Breast epithelium (tissue), 3 donors: Measurements from ENCODE around the gene HBA1.

ENCODE experiments used
- POLR2A ChIP-seq: fragments of 450-650 bp; IDR thresholded peaks from one replicate; pipeline ENCODE4 v1.6.1; 2016; ENCODE audit warnings: antibody characterized with exemption, mild to moderate bottlenecking, moderate library complexity
- POLR2AphosphoS5 ChIP-seq, 3 donors: sonication (generic); formaldehyde crosslinking; IDR thresholded peaks; one replicate each; pipeline ENCODE4 v1.6.1; 2017; ENCODE audit warnings: antibody characterized with exemption in 3 of 3
- TF ChIP-seq, protein P1 (sequence below), 3 donors: fragments of 450-650 bp; IDR thresholded peaks; one replicate each; pipeline ENCODE4 v1.5.1; 2016 to 2017; ENCODE audit warnings: antibody characterized with exemption in 3 of 3, mild to moderate bottlenecking in 3 of 3, moderate library complexity in 3 of 3

DNA sequence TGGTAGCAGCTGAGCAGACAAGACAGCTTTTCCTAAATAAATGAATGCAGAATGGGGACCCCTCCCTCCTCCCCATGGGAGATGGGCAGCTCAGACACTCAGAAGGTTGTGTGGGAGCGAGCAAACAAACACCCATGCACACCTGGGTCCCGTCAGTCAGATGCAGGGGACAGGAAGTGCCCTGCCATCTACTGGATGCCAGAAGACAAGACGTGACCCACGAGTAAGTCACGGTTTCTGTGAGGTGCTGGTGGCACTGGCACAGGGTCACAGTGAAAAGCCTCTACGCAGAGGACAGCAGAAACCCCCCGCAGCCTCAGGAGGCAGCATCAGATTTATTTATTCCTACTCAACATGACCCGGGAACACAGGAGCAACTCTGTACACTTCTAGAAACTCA lies 12.2 kb downstream of the HBA1 start:
- TF ChIP-seq POLR2A (no peak), POLR2AphosphoS5 (IDR thresholded peaks at IDR 0.05) (no peak)
- TF ChIP-seq, protein P1, sequence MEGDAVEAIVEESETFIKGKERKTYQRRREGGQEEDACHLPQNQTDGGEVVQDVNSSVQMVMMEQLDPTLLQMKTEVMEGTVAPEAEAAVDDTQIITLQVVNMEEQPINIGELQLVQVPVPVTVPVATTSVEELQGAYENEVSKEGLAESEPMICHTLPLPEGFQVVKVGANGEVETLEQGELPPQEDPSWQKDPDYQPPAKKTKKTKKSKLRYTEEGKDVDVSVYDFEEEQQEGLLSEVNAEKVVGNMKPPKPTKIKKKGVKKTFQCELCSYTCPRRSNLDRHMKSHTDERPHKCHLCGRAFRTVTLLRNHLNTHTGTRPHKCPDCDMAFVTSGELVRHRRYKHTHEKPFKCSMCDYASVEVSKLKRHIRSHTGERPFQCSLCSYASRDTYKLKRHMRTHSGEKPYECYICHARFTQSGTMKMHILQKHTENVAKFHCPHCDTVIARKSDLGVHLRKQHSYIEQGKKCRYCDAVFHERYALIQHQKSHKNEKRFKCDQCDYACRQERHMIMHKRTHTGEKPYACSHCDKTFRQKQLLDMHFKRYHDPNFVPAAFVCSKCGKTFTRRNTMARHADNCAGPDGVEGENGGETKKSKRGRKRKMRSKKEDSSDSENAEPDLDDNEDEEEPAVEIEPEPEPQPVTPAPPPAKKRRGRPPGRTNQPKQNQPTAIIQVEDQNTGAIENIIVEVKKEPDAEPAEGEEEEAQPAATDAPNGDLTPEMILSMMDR (IDR thresholded peaks at IDR 0.05) = no peak
